Measurements from ENCODE around the gene HBEGF. TPM values are rescaled to one million over a fixed set of nuclear protein-coding genes. Genes with fewer than 3 reads are reported as not detected.

HBEGF gene
- total RNA-seq, 4 donors from 2014 or later, result 27.1 to 30.9 (median 27.8) TPM

GRCh38 chr5:140360681-140361479, 14.5 kb upstream of the HBEGF start:
- TF ChIP-seq, protein P1, sequence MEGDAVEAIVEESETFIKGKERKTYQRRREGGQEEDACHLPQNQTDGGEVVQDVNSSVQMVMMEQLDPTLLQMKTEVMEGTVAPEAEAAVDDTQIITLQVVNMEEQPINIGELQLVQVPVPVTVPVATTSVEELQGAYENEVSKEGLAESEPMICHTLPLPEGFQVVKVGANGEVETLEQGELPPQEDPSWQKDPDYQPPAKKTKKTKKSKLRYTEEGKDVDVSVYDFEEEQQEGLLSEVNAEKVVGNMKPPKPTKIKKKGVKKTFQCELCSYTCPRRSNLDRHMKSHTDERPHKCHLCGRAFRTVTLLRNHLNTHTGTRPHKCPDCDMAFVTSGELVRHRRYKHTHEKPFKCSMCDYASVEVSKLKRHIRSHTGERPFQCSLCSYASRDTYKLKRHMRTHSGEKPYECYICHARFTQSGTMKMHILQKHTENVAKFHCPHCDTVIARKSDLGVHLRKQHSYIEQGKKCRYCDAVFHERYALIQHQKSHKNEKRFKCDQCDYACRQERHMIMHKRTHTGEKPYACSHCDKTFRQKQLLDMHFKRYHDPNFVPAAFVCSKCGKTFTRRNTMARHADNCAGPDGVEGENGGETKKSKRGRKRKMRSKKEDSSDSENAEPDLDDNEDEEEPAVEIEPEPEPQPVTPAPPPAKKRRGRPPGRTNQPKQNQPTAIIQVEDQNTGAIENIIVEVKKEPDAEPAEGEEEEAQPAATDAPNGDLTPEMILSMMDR (IDR thresholded peaks at IDR 0.05), result no peak
- TF ChIP-seq EP300 (IDR thresholded peaks at IDR 0.05) (no peak), POLR2A (IDR thresholded peaks at IDR 0.05) (no peak)
- Histone ChIP-seq H3K9me3 (no peaks in the 10 kb centered on the region), H3K4me1 (peaks cover 0 to 19% (median 2%) of the 10 kb centered on the region in 4 donors), H3K27ac (no peak overlapping the region), H3K27me3 (no peaks in the 10 kb centered on the region), H3K4me3 (no peak overlapping the region), H3K36me3 (no peaks in the 10 kb centered on the region)
- WGBS, 2 donors, result 72 to 84% methylated on average over 6 of the region's 7 CpGs
- DNase-seq (ENCODE audit: low spot score in 2 of 2), result no peak

DNA sequence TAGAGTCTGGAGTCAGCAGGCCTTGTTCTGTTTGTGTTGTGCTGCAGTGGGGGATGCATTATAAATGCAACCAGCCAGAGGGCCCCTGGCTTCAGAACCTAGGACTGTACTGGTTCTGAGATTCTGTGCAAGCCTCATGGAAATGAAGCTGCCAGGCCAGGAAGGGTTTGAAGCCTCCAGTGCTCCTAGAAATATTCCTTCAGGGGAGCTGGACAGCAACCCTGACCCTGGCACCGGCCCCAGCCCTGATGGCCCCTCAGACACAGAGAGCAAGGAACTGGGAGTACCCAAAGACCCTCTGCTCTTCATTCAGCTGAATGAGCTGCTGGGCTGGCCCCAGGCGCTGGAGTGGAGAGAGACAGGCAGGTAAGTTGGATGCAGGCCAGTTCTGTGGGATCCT, 13.7 kb upstream of the HBEGF start, which contains the start of gene SLC4A9:
Gene SLC4A9 (plus strand): TSS at position 94 of the 400 bp plus-strand sequence. CDS start 43 bp downstream, at position 137.
- TF ChIP-seq EP300 (IDR thresholded peaks at IDR 0.05) (no peak), POLR2A (IDR thresholded peaks at IDR 0.05) (no peak)
- TF ChIP-seq, protein P1 (IDR thresholded peaks at IDR 0.05), result no peak
- no peaks in the 10 kb centered on the region for H3K36me3 ChIP-seq
- no peak for DNase-seq (ENCODE audit: low spot score in 2 of 2)
- peaks cover 0 to 19% (median 2%) of the 10 kb centered on the region in 4 donors for H3K4me1 ChIP-seq
- H3K27ac ChIP-seq, result no peak within 1 kb of the TSS
- no peaks in the 10 kb centered on the region for H3K9me3 ChIP-seq
- WGBS, 2 donors, result 89 to 94% methylated on average over 2 of the region's 2 CpGs
- H3K27me3 ChIP-seq, result no peaks in the 10 kb centered on the region
- H3K4me3 ChIP-seq, result no peak within 1 kb of the TSS

GRCh38 chr5:140358738-140359310, 12.4 kb upstream of the HBEGF start:
- 59 to 68% methylated on average over 4 of the region's 4 CpGs for WGBS, 2 donors
- TF ChIP-seq EP300 (IDR thresholded peaks at IDR 0.05), result no peak
- TF ChIP-seq POLR2A (IDR thresholded peaks at IDR 0.05), result no peak
- TF ChIP-seq, protein P1 (IDR thresholded peaks at IDR 0.05), result peak in 1 of 5 experiments; percentile 26
- no peak for DNase-seq (ENCODE audit: low spot score in 2 of 2)

DNA sequence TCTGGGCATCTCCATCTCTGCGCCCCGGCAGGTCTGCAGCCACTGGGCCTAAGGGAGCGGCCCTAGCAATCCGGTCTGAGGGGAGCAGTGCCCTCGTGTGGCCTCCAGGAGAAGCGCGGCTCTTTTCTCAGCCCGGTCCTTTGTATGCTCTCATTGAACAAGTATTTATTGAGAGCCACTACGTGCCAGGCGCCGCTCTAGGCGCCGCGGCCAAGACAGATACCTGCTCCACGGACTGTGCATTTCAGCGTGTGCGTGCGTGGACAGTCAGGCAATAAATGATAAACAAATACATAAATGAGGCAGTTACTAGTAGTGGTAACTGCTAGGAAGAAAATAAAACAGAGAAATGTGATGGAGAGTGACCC, 11.3 kb upstream of the HBEGF start:
- H3K9me3 ChIP-seq, result no peaks in the 10 kb centered on the region
- no peak overlapping the region for H3K27ac ChIP-seq
- peak; percentile 63 to 81 for DNase-seq (ENCODE audit: low spot score in 2 of 2)
- peaks cover 0 to 13% (median 2%) of the 10 kb centered on the region in 4 donors for H3K4me1 ChIP-seq
- no peaks in the 10 kb centered on the region for H3K36me3 ChIP-seq
- WGBS, 2 donors, result 1 to 2% methylated on average over 18 of the region's 18 CpGs
- TF ChIP-seq, protein P1 (IDR thresholded peaks at IDR 0.05), result peak; percentile 89 to 93 (median 91)
- TF ChIP-seq POLR2A (IDR thresholded peaks at IDR 0.05), result no peak
- H3K27me3 ChIP-seq, result no peaks in the 10 kb centered on the region
- peak overlapping the region in 1 of 4 donors; percentile 20 for H3K4me3 ChIP-seq

More at GRCh38 chr5:140358738-140359310, 12.4 kb upstream of the HBEGF start:
- Histone ChIP-seq H3K4me1 (peaks cover 0 to 19% (median 2%) of the 10 kb centered on the region in 4 donors), H3K27ac (no peak overlapping the region), H3K4me3 (no peak overlapping the region), H3K27me3 (no peaks in the 10 kb centered on the region), H3K36me3 (no peaks in the 10 kb centered on the region), H3K9me3 (no peaks in the 10 kb centered on the region)

Data from tibial nerve (tissue), 4 donors.